WI38 (cell line): ENCODE measurements around the gene NLRP12.

ENCODE experiments used
- H3K4me3 ChIP-seq: 2 replicates; pipeline ENCODE4 v1.5.1; 2011; ENCODE audit warnings: low read depth, mild to moderate bottlenecking, control low read depth, low read length
- CTCF ChIP-seq: IDR thresholded peaks from 2 replicates; pipeline ENCODE4 v1.5.1; 2012; ENCODE audit warnings: low read depth, mild to moderate bottlenecking, control low read depth, low read length

Gene NLRP12

DNA sequence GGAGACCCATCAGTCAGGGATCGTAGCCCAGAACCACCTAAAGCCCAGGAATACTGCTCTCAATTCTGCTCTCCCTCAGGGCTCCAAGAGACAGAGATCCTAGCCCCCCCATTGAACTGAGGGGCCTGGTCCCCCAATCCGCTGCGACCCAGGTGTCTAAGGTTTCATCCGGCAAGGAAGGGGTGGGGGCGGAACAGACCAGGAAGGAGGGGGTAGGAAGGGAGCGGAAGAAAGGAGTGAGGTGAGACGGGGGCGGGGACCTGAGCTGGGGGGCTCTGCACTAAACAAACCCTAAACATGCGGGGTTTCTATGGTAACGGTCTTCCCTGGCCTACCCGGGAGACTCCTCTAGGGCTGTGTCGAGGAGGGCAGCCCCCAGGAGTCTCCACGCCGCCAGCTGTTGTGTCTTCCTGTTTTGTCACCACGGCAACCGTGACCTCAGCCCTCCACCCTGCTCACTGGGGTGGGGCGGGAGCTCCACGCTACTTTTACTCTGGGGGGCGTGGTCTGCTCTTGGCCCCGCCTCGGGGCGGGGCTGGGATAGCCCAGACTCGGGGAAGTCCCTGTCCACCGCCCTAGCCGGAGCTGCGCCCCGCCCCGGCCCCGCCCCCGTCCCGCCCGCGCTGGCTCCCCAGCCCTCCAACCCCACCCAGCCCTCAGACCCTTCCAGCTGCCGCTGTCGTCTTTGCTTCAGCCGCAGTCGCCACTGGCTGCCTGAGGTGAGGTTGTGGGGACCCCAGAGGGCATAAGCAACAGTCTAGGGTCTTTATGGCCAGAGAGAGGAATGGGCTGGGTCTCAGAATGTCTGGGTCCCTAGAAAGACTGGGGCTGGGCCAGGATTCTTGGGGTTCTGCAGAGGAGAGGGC is 43.3 kb upstream of the NLRP12 start, which contains the start of gene MYADM:
MYADM (plus strand) TSS at position 659 of the 866 bp plus-strand sequence. CDS start 5,647 bp downstream, outside the sequence.
- no peak for TF ChIP-seq CTCF
- peak within 1 kb of the TSS; percentile 98 for H3K4me3 ChIP-seq

DNA sequence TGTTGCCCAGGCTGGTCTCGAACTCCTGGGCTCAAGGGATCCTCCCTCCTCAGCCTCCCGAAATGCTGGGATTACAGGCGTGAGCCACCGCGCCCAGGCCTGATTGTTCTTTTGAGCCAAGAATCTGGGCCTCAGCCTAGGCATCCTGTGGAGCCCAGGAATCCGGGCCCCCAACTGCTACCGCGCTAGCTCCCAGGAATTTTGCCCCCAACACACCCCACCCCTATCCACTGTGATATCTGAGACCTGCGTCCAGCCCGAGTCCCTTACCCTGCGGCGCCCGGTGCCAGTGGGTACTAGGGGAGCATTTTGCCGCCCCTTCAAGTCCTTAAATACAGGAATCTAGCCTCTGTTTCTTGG is 42.7 kb upstream of the NLRP12 start:
- TF ChIP-seq CTCF = no peak
- peak overlapping the region; percentile 55 for H3K4me3 ChIP-seq

DNA sequence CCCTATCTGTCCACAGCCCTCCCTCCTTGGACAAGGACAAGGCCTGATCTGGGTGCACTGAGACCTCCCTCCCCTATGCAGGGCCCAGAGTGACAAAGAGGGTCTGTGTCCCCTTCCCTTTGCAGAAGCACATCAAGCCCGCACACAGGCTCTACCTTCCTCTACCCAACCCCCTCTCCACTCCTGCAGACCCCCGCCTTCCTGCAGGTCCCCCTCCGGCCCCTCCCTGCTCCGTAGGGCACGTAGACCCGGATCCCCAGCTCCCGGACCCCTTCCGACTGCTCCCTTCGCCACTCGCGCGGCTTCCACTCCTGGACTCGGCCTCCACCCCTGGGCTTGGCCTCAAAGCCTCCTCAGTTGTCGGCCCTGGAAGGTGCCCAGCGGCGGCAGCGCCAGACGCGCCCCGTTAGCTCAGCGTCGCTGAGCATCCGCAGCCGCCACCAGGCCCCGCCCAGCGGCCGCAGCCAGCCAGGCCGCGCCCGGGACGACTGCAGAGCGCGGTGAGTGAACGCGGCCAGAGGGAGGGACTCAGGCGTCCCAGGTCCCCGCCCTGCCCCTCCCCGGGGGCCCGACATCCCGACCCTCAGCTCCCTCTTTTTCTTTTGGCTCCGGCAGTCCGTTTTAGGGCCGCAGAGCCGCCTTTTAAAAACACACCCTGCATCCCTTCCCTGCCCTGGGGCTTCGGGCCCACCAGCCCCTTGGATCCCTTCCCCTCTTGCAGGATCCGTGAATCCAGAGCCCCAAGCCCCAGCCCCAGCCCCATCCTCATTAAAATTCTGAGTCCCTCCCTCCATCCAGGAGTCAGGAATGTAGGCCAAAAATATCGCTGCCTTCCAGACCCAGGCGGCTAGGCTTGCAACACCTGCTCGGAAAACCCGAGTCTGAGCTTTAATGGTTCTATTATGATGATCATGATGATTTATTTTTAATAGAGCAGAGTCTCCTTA is 42.1 kb upstream of the NLRP12 start:
- H3K4me3 ChIP-seq = peak overlapping the region; percentile 55

DNA sequence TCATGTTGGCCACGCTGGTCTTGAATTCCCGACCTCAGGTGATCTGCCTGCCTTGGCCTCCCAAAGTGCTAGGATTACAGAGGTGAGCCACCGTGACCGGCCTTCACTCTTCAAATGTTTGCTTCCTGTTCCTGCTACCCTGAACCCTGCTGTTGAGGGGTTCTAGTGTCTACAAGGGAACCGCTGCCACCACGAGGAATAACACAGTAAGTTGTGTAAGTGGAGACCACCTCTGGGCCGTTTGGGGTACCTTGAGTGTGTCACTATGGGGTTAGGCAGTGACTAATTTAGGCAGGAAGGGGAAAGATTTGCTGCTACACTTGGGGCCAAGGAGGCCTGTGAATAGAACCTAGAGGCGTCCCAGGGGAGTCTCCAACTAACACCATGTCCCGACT is 41.4 kb upstream of the NLRP12 start:
- no peak for TF ChIP-seq CTCF
- no peak overlapping the region; the same call in 1 of the 2 replicates for H3K4me3 ChIP-seq

More for the DNA sequence above, 42.1 kb upstream of the NLRP12 start:
- no peak for TF ChIP-seq CTCF

GRCh38 chr19:53864308-53864836 is 40.3 kb upstream of the NLRP12 start:
- H3K4me3 ChIP-seq = no peak overlapping the region
- TF ChIP-seq CTCF = no peak

DNA sequence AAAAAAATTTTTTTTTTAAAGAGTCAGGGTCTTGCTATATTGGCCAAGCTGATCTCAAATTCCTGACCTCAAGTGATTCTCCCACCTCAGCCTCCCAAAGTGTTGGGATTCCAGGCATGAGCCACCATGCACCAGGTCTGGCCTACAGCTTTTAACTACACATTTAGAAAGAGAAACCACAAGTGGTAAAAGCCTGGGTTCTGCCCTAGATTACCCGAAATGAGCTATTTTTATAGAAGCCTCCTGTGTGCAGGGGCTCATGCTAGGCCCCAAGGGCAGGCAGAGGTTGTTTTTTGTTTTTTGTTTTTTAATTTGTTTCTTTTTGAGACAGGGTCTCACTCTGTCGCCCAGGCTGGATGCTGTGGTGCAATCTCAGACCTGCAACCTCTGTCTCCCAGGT is 29.6 kb upstream of the NLRP12 start:
- TF ChIP-seq CTCF = no peak
- H3K4me3 ChIP-seq = no peak overlapping the region
